Right hindlimb (tissue), 1 donor: ENCODE data around the gene GABBR2.

Experiments
- DNase-seq: peaks from one replicate; pipeline ENCODE4 v3.0.0-alpha.2; 2018

The GABBR2 gene

GRCh38 chr9:98720402-98720801, 11.7 kb upstream of the GABBR2 start:
- DNase-seq = no peak

- DNase-seq = no peak
Observed at GRCh38 chr9:98719055-98719454, 10.3 kb upstream of the GABBR2 start.

GRCh38 chr9:98714833-98715232, 6.1 kb upstream of the GABBR2 start:
- no peak for DNase-seq

GRCh38 chr9:98712987-98713386, 4.3 kb upstream of the GABBR2 start:
- no peak for DNase-seq

GRCh38 chr9:98709968-98710965, 1.5 kb upstream of the GABBR2 start:
- peak; percentile 60 for DNase-seq

GRCh38 chr9:98708103-98708932, 417 bp downstream of the GABBR2 start:
- DNase-seq = no peak

GRCh38 chr9:98707166-98708102, 1.3 kb downstream of the GABBR2 start:
- DNase-seq = peak; percentile 70

- no peak for DNase-seq
Observed at GRCh38 chr9:98706651-98707165, 2.0 kb downstream of the GABBR2 start.

- no peak for DNase-seq
Observed at GRCh38 chr9:98702835-98703380, 5.8 kb downstream of the GABBR2 start.

GRCh38 chr9:98702340-98702739, 6.4 kb downstream of the GABBR2 start:
- no peak for DNase-seq

GRCh38 chr9:98701576-98701975, 7.2 kb downstream of the GABBR2 start:
- DNase-seq = no peak

- no peak for DNase-seq
Observed at GRCh38 chr9:98700801-98701200, 7.9 kb downstream of the GABBR2 start.

- no peak for DNase-seq
Observed at GRCh38 chr9:98698856-98699255, 9.9 kb downstream of the GABBR2 start.

GRCh38 chr9:98694943-98695342, 13.8 kb downstream of the GABBR2 start:
- DNase-seq = no peak

GRCh38 chr9:98692392-98692791, 16.3 kb downstream of the GABBR2 start:
- no peak for DNase-seq

- no peak for DNase-seq
Observed at GRCh38 chr9:98691890-98692289, 16.8 kb downstream of the GABBR2 start.

- DNase-seq = no peak
Observed at GRCh38 chr9:98690686-98691085, 18.0 kb downstream of the GABBR2 start.

GRCh38 chr9:98688710-98689495, 19.8 kb downstream of the GABBR2 start:
- DNase-seq = no peak

- DNase-seq = no peak
Observed at GRCh38 chr9:98687911-98688310, 20.8 kb downstream of the GABBR2 start.

GRCh38 chr9:98686961-98687855, 21.5 kb downstream of the GABBR2 start:
- no peak for DNase-seq
